GM23338 (cell line): Measurements from ENCODE around the gene SNX21. TPM values are rescaled to one million over a fixed set of nuclear protein-coding genes. Genes with fewer than 3 reads are reported as not detected.
"Not testable (repeated sequence)": the region's sequence is repeated elsewhere in the genome, so short reads cannot be mapped to it uniquely, and the experiment has no call there.

Experiments
- ATAC-seq: fragments of 200-7000 bp; cut with Tn5 transposase; 3 replicates; pipeline ENCODE4 v1.9.1; 2020
- DNase-seq: peaks from one replicate; pipeline ENCODE4 v3.0.0-alpha.2; 2015; ENCODE audit warnings: low spot score
- H2AFZ ChIP-seq: fragments of 200-600 bp; sonication (generic); 2 replicates; pipeline ENCODE4 v1.8.0; 2016; ENCODE audit warnings: antibody characterized with exemption, mild to moderate bottlenecking, moderate library complexity
- H3F3A ChIP-seq: fragments of 200-600 bp; sonication (generic); replicated peaks from 2 replicates; pipeline ENCODE4 v1.8.0; 2017; ENCODE audit warnings: antibody characterized with exemption, mixed run types, low read depth
- H3K27ac ChIP-seq: fragments of 200-600 bp; sonication (generic); 2 replicates; pipeline ENCODE4 v1.6.1; 2016; ENCODE audit warnings: low read depth
- H3K27me3 ChIP-seq: fragments of 200-600 bp; sonication (generic); 2 replicates; pipeline ENCODE4 v1.8.0; 2016; ENCODE audit warnings: mild to moderate bottlenecking, mixed run types, moderate library complexity; ENCODE audit not compliant: insufficient read depth
- H3K36me3 ChIP-seq: fragments of 200-600 bp; sonication (generic); 2 replicates; pipeline ENCODE4 v1.8.0; 2016; ENCODE audit warnings: mild to moderate bottlenecking; ENCODE audit not compliant: insufficient read depth
- H3K4me1 ChIP-seq: fragments of 200-600 bp; sonication (generic); 2 replicates; pipeline ENCODE4 v1.8.0; 2016; ENCODE audit warnings: mild to moderate bottlenecking, moderate library complexity; ENCODE audit not compliant: insufficient read depth
- H3K4me2 ChIP-seq: fragments of 200-600 bp; sonication (generic); 2 replicates; pipeline ENCODE4 v1.7.1; 2017; ENCODE audit warnings: mixed run types
- H3K4me3 ChIP-seq: fragments of 200-600 bp; sonication (generic); 2 replicates; pipeline ENCODE4 v1.6.1; 2016; ENCODE audit warnings: mixed run types
- H3K79me2 ChIP-seq: fragments of 200-600 bp; sonication (generic); replicated peaks from 2 replicates; pipeline ENCODE4 v1.8.0; 2017; ENCODE audit warnings: mild to moderate bottlenecking; ENCODE audit not compliant: insufficient read depth
- H3K9me2 ChIP-seq: fragments of 200-600 bp; sonication (generic); 2 replicates; pipeline ENCODE4 v1.8.0; 2017; ENCODE audit not compliant: insufficient read depth
- H4K20me1 ChIP-seq: fragments of 200-600 bp; sonication (generic); replicated peaks from 2 replicates; pipeline ENCODE4 v1.8.0; 2017; ENCODE audit warnings: mild to moderate bottlenecking; ENCODE audit not compliant: insufficient read depth
- H3K27ac Mint-ChIP-seq: 2 replicates; pipeline ENCODE4 v1.8.0; 2020; ENCODE audit warnings: inconsistent platforms, mild to moderate bottlenecking, moderate library complexity, mixed read lengths
- H3K27me3 Mint-ChIP-seq: 3 replicates; pipeline ENCODE4 v1.8.0; 2022; ENCODE audit warnings: low read depth, mild to moderate bottlenecking, moderate library complexity, mixed read lengths, inconsistent platforms; ENCODE audit not compliant: insufficient read depth, poor library complexity
- H3K36me3 Mint-ChIP-seq: 3 replicates; pipeline ENCODE4 v1.8.0; 2021; ENCODE audit warnings: low read depth, mild to moderate bottlenecking, inconsistent platforms, moderate library complexity, mixed read lengths
- H3K4me1 Mint-ChIP-seq: 3 replicates; pipeline ENCODE4 v1.8.0; 2020; ENCODE audit warnings: mild to moderate bottlenecking, inconsistent platforms, mixed read lengths
- H3K4me3 Mint-ChIP-seq: 3 replicates; pipeline ENCODE4 v1.8.0; 2021; ENCODE audit warnings: moderate library complexity, mild to moderate bottlenecking, inconsistent platforms, mixed read lengths
- H3K9me3 Mint-ChIP-seq: 3 replicates; pipeline ENCODE4 v1.8.0; 2020; ENCODE audit warnings: moderate library complexity, mild to moderate bottlenecking, inconsistent platforms, mixed read lengths
- CREB1 ChIP-seq: fragments of 250-450 bp; sonication (Bioruptor Pico); IDR thresholded peaks from 2 replicates; pipeline ENCODE4 v1.5.0; 2020; ENCODE audit warnings: low read depth, mild to moderate bottlenecking, moderate library complexity
- CTCF ChIP-seq, 2 experiments: fragments of 200-600 bp in 1 of 2; sonication (generic) in 1 of 2; conservative IDR thresholded peaks; 2 replicates each; pipeline versions ENCODE4 v1.5.1 to v1.6.1; 2016 to 2017; ENCODE audit warnings: antibody characterized with exemption in 2 of 2, low read depth in 2 of 2, mild to moderate bottlenecking in 2 of 2, moderate library complexity in 1 of 2
- ETS1 ChIP-seq: IDR thresholded peaks from 2 replicates; pipeline ENCODE4 v1.6.1; 2016; ENCODE audit warnings: antibody characterized with exemption
- EZH2 ChIP-seq: fragments of 200-600 bp; sonication (generic); IDR thresholded peaks from one replicate; pipeline ENCODE4 v1.8.0; 2017; ENCODE audit warnings: antibody characterized with exemption, mild to moderate bottlenecking, low read depth; ENCODE audit not compliant: unreplicated experiment
- EZH2phosphoT487 ChIP-seq: fragments of 200-600 bp; sonication (generic); IDR thresholded peaks from one replicate; pipeline ENCODE4 v1.8.1; 2018; ENCODE audit warnings: antibody characterized with exemption; ENCODE audit not compliant: unreplicated experiment
- JUNB ChIP-seq: IDR thresholded peaks from one replicate; pipeline ENCODE4 v1.6.1; 2016; ENCODE audit warnings: antibody characterized with exemption; ENCODE audit not compliant: unreplicated experiment
- POLR2AphosphoS5 ChIP-seq: IDR thresholded peaks from 2 replicates; pipeline ENCODE4 v1.6.1; 2016; ENCODE audit warnings: antibody characterized with exemption, low read depth
- STAT1 ChIP-seq: IDR thresholded peaks from one replicate; pipeline ENCODE4 v1.6.1; 2016; ENCODE audit warnings: antibody characterized with exemption; ENCODE audit not compliant: unreplicated experiment
- ZNF114 ChIP-seq: fragments of 250-450 bp; sonication (Bioruptor Pico); IDR thresholded peaks from 2 replicates; pipeline ENCODE4 v1.5.0; 2020; ENCODE audit warnings: mild to moderate bottlenecking, moderate library complexity
- ZNF331 ChIP-seq: fragments of 250-450 bp; sonication (Bioruptor Pico); IDR thresholded peaks from 2 replicates; pipeline ENCODE4 v1.5.0; 2020; ENCODE audit warnings: low read depth, mild to moderate bottlenecking, moderate library complexity
- polyA plus RNA-seq: library from polyadenylated mRNA; unstranded; fragments of >200 nt; fragmentation: Nextera tagmentation; extraction: Ambion mirVana; gene quantifications from 2 replicates; pipeline ENCODE4 v1.2.1, GENCODE V29; 2016
- total RNA-seq: library from RNA; depleted of rRNA; stranded (reverse); fragments of >200 nt; shearing (Covaris generic); gene quantifications from 2 replicates; pipeline ENCODE4 v1.2.3, GENCODE V29; 2014
- TF ChIP-seq, protein P1 (sequence below): fragments of 250-450 bp; sonication (Bioruptor Pico); IDR thresholded peaks from 2 replicates; pipeline ENCODE4 v1.5.0; 2020; ENCODE audit warnings: mild to moderate bottlenecking, moderate library complexity

Gene SNX21
- total and polyA plus RNA-seq, 2 experiments from 2014 or later: 13.3 to 31.5 TPM

GRCh38 chr20:45874104-45874481 lies 40.5 kb downstream of the SNX21 start:
- H3K9me3 Mint-ChIP-seq, ATAC-seq: not testable (repeated sequence)

DNA sequence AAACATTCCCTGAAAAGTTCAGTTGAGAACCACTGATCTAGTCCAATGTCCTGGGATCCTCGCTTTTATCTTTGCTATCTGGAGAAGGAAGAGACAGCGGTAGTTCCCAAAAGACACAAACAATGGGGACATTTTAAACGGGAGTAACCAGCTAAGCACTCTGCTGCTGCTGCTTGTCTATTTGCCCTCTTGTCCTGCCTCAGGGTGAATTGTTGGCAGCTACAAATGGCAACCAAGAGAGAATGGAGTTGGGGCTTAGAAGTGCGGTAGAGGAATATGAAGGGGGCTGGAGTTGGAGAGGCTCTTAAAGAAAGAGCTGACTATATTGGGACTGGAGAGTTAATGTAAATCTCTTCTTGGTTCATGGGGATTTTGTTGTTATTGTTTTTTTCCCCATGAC lies 41.0 kb downstream of the SNX21 start:
- Histone ChIP-seq H2AFZ (no peak overlapping the region), H3K36me3 (no peaks in the 10 kb centered on the region), H3K79me2 (no peaks in the 10 kb centered on the region), H3K4me1 (no peaks in the 10 kb centered on the region), H4K20me1 (no peaks in the 10 kb centered on the region), H3K4me3 (no peak overlapping the region), H3K27me3 (no peaks in the 10 kb centered on the region), H3K4me2 (no peak overlapping the region), H3K27ac (no peak overlapping the region), H3F3A (no peaks in the 10 kb centered on the region), H3K9me2 (no peaks in the 10 kb centered on the region)
- ATAC-seq (no peak), DNase-seq (no peak)
- Mint-ChIP-seq H3K4me3 (no peak overlapping the region), H3K27ac (no peak overlapping the region), H3K27me3 (peaks cover 5% of the 10 kb centered on the region), H3K9me3 (peaks cover 4% of the 10 kb centered on the region; the same call in 1 of the 3 replicates), H3K4me1 (no peaks in the 10 kb centered on the region), H3K36me3 (peaks cover 9% of the 10 kb centered on the region; the same call in 1 of the 3 replicates)
- TF ChIP-seq EZH2phosphoT487: no peak
- no peak for TF ChIP-seq EZH2
- TF ChIP-seq ZNF331: no peak
- TF ChIP-seq CREB1 (CRISPR knock-in tag): no peak
- TF ChIP-seq, protein P1, sequence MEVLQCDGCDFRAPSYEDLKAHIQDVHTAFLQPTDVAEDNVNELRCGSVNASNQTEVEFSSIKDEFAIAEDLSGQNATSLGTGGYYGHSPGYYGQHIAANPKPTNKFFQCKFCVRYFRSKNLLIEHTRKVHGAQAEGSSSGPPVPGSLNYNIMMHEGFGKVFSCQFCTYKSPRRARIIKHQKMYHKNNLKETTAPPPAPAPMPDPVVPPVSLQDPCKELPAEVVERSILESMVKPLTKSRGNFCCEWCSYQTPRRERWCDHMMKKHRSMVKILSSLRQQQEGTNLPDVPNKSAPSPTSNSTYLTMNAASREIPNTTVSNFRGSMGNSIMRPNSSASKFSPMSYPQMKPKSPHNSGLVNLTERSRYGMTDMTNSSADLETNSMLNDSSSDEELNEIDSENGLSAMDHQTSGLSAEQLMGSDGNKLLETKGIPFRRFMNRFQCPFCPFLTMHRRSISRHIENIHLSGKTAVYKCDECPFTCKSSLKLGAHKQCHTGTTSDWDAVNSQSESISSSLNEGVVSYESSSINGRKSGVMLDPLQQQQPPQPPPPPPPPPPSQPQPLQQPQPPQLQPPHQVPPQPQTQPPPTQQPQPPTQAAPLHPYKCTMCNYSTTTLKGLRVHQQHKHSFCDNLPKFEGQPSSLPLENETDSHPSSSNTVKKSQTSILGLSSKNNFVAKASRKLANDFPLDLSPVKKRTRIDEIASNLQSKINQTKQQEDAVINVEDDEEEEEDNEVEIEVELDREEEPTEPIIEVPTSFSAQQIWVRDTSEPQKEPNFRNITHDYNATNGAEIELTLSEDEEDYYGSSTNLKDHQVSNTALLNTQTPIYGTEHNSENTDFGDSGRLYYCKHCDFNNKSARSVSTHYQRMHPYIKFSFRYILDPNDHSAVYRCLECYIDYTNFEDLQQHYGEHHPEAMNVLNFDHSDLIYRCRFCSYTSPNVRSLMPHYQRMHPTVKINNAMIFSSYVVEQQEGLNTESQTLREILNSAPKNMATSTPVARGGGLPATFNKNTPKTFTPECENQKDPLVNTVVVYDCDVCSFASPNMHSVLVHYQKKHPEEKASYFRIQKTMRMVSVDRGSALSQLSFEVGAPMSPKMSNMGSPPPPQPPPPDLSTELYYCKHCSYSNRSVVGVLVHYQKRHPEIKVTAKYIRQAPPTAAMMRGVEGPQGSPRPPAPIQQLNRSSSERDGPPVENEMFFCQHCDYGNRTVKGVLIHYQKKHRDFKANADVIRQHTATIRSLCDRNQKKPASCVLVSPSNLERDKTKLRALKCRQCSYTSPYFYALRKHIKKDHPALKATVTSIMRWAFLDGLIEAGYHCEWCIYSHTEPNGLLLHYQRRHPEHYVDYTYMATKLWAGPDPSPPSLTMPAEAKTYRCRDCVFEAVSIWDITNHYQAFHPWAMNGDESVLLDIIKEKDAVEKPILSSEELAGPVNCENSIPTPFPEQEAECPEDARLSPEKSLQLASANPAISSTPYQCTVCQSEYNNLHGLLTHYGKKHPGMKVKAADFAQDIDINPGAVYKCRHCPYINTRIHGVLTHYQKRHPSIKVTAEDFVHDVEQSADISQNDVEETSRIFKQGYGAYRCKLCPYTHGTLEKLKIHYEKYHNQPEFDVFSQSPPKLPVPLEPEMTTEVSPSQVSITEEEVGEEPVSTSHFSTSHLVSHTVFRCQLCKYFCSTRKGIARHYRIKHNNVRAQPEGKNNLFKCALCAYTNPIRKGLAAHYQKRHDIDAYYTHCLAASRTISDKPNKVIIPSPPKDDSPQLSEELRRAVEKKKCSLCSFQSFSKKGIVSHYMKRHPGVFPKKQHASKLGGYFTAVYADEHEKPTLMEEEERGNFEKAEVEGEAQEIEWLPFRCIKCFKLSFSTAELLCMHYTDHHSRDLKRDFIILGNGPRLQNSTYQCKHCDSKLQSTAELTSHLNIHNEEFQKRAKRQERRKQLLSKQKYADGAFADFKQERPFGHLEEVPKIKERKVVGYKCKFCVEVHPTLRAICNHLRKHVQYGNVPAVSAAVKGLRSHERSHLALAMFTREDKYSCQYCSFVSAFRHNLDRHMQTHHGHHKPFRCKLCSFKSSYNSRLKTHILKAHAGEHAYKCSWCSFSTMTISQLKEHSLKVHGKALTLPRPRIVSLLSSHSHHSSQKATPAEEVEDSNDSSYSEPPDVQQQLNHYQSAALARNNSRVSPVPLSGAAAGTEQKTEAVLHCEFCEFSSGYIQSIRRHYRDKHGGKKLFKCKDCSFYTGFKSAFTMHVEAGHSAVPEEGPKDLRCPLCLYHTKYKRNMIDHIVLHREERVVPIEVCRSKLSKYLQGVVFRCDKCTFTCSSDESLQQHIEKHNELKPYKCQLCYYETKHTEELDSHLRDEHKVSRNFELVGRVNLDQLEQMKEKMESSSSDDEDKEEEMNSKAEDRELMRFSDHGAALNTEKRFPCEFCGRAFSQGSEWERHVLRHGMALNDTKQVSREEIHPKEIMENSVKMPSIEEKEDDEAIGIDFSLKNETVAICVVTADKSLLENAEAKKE (CRISPR knock-in tag): no peak
- TF ChIP-seq CTCF (conservative IDR thresholded peaks at IDR 0.05; ENCODE audit: low read depth in 2 of 2): no peak
- TF ChIP-seq ZNF114 (CRISPR knock-in tag): no peak
- TF ChIP-seq ETS1: no peak
- no peak for TF ChIP-seq STAT1
- no peak for TF ChIP-seq JUNB
- TF ChIP-seq POLR2AphosphoS5: no peak

More at GRCh38 chr20:45874104-45874481, 40.5 kb downstream of the SNX21 start:
- not testable (repeated sequence) for H3K27me3 Mint-ChIP-seq, H3K4me1 ChIP-seq, H3K27ac ChIP-seq, DNase-seq, H3K79me2 ChIP-seq, H3K4me2 ChIP-seq, H4K20me1 ChIP-seq, H3K27me3 ChIP-seq, H3K36me3 Mint-ChIP-seq, H3K9me2 ChIP-seq, H3K36me3 ChIP-seq, H3F3A ChIP-seq, H3K4me1 Mint-ChIP-seq, H3K4me3 Mint-ChIP-seq, H3K4me3 ChIP-seq, H2AFZ ChIP-seq, H3K27ac Mint-ChIP-seq
